PFSK-1 (cell line): ENCODE data around the gene TOR2A.

Experiments
- FOXP2 ChIP-seq: optimal IDR thresholded peaks from 2 replicates; pipeline ENCODE3; 2011; ENCODE audit warnings: borderline replicate concordance, control low read depth, inconsistent platforms; ENCODE audit not compliant: insufficient read depth; ENCODE audit errors: extremely low read length, extremely low read depth
- POLR2AphosphoS5 ChIP-seq: IDR thresholded peaks from 2 replicates; pipeline ENCODE4 v1.6.1; 2012; ENCODE audit warnings: low read depth, mild to moderate bottlenecking, control low read depth, low read length, moderate library complexity
- REST ChIP-seq, 2 experiments: IDR thresholded peaks; 2 replicates each; pipeline versions ENCODE4 v1.6.1 to v1.8.0; 2011 to 2012; ENCODE audit warnings: low read depth in 2 of 2, low read length in 2 of 2, control low read depth in 1 of 2, inconsistent platforms in 1 of 2, mild to moderate bottlenecking in 1 of 2, moderate library complexity in 1 of 2; ENCODE audit not compliant: insufficient read depth in 1 of 2
- SIN3A ChIP-seq: IDR thresholded peaks from 2 replicates; pipeline ENCODE4 v1.6.1; 2012; ENCODE audit warnings: mild to moderate bottlenecking, low read length, moderate library complexity, borderline replicate concordance; ENCODE audit not compliant: insufficient read depth
- TAF1 ChIP-seq: IDR thresholded peaks from 2 replicates; pipeline ENCODE4 v1.6.1; 2012; ENCODE audit warnings: low read length, control low read depth, borderline replicate concordance; ENCODE audit not compliant: insufficient read depth

DNA sequence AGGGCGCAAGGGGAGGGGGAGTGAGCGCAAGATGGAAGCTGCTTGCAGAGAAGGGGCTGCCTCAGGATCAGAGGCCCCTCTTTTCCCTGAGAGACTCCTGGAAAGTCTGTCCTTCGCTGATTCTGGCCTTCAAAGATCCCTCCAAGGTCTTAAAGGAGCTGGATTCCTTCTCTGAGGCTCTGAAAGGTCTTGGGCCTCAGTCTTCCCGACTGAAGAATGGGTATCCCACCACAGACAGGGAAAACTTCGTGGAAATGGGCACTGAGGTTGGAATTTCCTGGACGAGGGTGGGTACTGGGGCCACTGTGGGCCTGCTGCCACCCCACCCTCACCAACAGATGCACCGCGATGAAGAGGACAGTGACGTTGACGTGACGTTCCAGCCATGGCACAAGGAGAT is 22.7 kb downstream of the TOR2A start:
- no peak for TF ChIP-seq POLR2AphosphoS5
- no peak for TF ChIP-seq REST (IDR thresholded peaks at IDR 0.05; ENCODE audit: insufficient read depth in 1 of 2, low read depth in 2 of 2, low read length in 2 of 2)
- no peak for TF ChIP-seq TAF1
- no peak for TF ChIP-seq SIN3A
- TF ChIP-seq FOXP2: no peak
